Measurements from ENCODE around the gene IKZF1. TPM values are rescaled to one million over a fixed set of nuclear protein-coding genes. Genes with fewer than 3 reads are reported as not detected.

IKZF1 gene
- total and polyA plus RNA-seq, 2 of the 13 experiments (the other 11 are each of a cell fraction or from before 2014, with no cell fraction given), result not detected

GRCh38 chr7:50324113-50324512 is 19.6 kb downstream of the IKZF1 start:
- CTCF ChIA-PET (ENCODE audit: low intra/inter-chr PET ratio, low total read pairs), result no interaction called here
- Histone ChIP-seq H3K9ac (ENCODE audit: insufficient read depth, low read depth, low read length) (no peak overlapping the region), H3K27ac (ENCODE audit: extremely low read length, insufficient read depth, low read length) (no peak overlapping the region), H3K4me1 (ENCODE audit: insufficient read depth, low read length) (no peaks in the 10 kb centered on the region), H3K4me2 (ENCODE audit: low read depth, low read length) (no peak overlapping the region), H3K27me3 (ENCODE audit: control insufficient read depth in 1 of 2, insufficient read depth in 2 of 2, low read length in 2 of 2) (peaks cover 1 to 12% of the 10 kb centered on the region in 2 experiments; a peak in 3 of 5 replicates), H3K4me3 (replicated peaks in 1 of 3; ENCODE audit: insufficient read depth in 1 of 3, low read depth in 2 of 3, low read length in 3 of 3) (no peak overlapping the region), H3K79me2 (ENCODE audit: insufficient read depth, low read length) (no peaks in the 10 kb centered on the region), H4K20me1 (ENCODE audit: insufficient read depth, low read length) (no peaks in the 10 kb centered on the region), H2AFZ (ENCODE audit: low read length) (no peak overlapping the region), H3K9me3 (ENCODE audit: low read length) (no peaks in the 10 kb centered on the region), H3K36me3 (replicated peaks in 1 of 2; ENCODE audit: control insufficient read depth in 1 of 2, insufficient read depth in 2 of 2, low read length in 2 of 2) (no peaks in the 10 kb centered on the region)
- intact Hi-C loops (cut with micrococcal nuclease; ENCODE audit: unreplicated experiment), result no loop called here
- POLR2A ChIA-PET, result no interaction called here
- no TSS peak for BruUV-seq (replicated peaks)
- 0% methylated on average over 3 of the region's 3 CpGs for WGBS (ENCODE audit: low lambda C conversion rate)
- TF ChIP-seq TAF15 (IDR thresholded peaks at IDR 0.05; ENCODE audit: low read depth, low read length, poor library complexity, severe bottlenecking) (no peak), ZNF281 (CRISPR knock-in tag; IDR thresholded peaks at IDR 0.05; ENCODE audit: borderline replicate concordance) (no peak), PRPF4 (IDR thresholded peaks at IDR 0.05; ENCODE audit: low read depth, low read length, poor library complexity, severe bottlenecking) (no peak), ZNF709 (CRISPR knock-in tag; IDR thresholded peaks at IDR 0.05) (no peak), REXO4 (CRISPR knock-in tag; IDR thresholded peaks at IDR 0.05; ENCODE audit: borderline replicate concordance) (no peak), MAFG (CRISPR knock-in tag; IDR thresholded peaks at IDR 0.05) (no peak), GMEB2 (CRISPR knock-in tag; IDR thresholded peaks at IDR 0.05; ENCODE audit: low read depth) (no peak), ISL2 (CRISPR knock-in tag; IDR thresholded peaks at IDR 0.05) (no peak), KLF6 (CRISPR knock-in tag; IDR thresholded peaks at IDR 0.05) (no peak), MAZ (IDR thresholded peaks at IDR 0.05; ENCODE audit: borderline replicate concordance, low read depth, low read length) (no peak), MAZ (CRISPR knock-in tag; IDR thresholded peaks at IDR 0.05; ENCODE audit: low read depth) (no peak)
- ATAC-seq (no peak), FAIRE-seq (no peak), DNase-seq (ENCODE audit: low spot score) (no peak)
- in situ Hi-C loops (cut with HindIII; ENCODE audit: extremely low pct_ligation_motif_present, low pct_unique_long_range_greater_than_20kb), result no loop called here
